Right hindlimb (tissue), 1 donor: ENCODE data around the gene CCDC40.

Experiments
- DNase-seq: peaks from one replicate; pipeline ENCODE4 v3.0.0-alpha.2; 2018

The CCDC40 gene

DNA sequence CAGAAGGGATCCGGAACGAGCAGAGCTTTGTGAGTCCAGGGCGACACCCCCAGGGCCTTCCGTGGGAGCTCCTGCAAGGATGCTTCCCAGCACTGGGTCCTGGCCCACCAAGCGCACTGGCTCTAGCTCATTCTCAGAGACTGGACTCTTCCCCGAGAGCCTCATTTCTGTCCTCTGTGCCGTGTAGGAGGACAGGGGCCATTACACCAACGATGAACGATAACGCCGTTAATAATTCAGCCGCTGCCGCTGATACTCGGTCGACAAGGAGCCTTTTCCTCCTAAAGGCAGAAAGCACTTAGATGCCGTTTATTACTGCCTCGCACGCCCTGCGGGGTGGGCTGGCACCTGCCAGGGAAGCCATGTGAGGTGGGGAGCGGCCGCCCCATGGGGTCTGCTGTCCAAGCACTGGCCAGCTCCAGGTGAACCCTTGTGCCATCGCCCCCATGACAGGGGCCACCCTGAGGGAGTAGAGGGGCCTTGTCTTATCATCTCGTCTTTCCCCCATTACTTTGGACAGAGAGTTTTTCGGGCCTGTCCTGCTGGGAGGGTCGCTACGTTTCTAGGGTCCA is 34.3 kb upstream of the CCDC40 start:
- no peak for DNase-seq

DNA sequence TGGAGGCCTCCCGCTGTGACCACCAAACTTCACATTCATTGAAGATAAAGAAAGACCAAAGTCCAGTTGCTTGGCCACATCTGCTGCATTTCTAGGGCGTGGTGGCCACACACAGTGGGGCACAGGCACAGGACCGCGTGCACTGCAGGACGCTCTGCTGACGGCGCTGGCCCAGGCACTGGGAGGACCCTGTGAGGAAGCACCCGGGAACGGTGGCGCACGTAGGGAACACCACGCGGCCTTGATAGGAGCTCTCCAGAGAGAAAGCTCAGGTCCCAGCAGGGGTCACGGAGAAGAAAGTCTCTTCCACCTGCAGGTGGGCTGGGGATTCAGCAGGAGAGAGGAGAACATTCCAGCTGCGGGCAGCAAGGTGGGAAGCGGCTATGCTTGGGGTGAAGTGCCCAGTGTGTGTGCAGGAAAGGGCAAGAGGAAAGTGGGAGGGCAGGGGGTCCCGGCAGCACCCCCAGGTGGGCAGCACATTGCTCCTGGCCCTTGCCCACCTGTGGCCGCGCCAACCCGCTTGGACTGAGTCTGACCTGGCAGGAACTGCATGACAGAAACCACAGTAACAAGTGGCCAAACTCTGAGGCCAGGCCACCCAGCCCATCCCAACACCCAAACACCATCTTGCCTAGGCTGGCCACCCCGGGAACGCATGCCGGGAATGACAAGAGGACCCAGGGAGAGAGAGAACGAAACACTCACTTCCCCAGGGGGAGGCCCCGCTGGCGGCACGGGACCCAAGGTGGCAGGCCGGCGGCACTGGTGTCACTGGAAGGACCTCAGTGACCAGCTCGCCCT is 33.6 kb upstream of the CCDC40 start:
- DNase-seq: no peak

DNA sequence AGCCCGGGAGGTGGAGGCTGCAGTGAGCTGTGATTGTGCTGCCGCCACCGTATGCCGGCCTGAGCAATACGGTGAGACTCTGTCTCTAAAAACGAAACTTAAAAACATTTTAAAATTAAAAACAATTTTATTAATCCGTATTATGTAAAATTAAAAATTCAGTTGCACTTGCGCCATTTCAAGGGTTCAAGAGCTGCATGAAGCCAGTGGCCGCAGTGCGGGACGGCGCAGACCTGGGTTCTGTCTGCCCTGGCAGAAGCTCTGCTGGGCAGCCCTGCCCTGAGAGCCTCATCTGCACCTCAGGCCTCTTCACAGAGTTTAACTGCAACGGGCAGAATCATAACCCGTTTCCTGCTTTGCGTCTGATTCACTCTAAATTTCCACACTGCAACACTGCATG is 32.5 kb upstream of the CCDC40 start:
- no peak for DNase-seq

DNA sequence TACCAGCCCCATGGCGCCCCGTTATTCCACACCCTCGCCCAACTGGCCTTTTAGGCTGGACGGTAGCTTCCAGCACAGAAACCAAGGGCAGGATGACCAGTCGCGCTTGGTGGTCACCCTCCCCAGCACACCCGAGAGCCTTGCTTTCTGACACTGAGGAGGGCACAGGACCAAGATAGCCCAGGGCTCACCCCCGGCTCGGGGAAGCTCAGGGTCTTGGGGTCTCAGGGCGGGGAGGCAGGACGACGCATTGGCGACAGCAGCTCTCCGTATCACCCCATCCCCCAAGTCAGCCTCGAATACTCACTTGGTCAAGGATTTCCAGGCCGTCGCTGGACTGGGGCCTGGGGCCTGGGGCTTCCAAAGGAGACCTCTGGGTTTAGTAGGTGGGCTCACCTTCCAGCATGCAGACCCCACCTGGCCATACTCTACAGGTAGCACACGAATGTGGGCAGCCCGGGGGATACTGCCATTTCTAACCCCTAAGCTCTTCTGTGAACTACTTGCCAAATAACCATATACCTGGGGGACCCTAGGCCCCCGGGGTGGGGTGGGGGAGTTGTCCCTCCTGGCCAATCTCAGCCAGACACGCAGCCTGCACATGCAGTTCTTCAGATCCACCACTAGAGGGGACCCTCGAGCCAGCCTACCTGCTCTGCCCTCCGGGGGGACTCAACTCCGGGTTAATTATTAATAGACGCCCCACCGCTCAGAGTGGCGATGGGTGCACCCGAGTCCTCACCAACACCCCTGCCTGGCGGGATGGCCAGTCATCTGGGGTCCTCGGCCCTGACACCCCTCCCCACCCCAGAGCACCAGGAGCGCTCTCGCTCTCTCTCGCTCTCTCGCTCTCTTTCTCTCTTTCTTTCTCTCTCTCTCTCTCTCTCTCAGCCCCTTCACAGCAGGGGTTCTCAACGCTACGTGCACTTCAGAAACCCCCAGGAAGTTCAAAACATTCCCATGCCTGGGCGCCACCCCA is 30.8 kb upstream of the CCDC40 start:
- no peak for DNase-seq

DNA sequence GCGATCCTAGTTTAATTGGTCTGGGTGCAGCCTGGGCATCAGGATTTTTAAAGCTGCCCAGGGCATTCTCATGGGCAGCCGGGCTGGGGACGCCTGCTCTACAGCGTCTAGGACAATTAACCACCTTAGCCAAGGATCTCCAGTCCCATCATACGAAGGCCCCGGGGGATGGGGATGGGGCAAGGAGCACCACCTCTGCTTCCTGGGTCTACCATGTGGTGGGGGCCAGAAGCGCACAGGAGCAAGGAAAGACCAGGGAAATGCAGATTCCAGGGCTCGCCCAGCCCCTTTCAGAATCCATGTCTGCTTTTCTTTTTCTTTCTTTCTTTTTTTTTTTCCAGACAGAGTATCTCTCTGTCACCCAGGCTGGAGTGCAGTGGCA is 30.1 kb upstream of the CCDC40 start:
- no peak for DNase-seq

DNA sequence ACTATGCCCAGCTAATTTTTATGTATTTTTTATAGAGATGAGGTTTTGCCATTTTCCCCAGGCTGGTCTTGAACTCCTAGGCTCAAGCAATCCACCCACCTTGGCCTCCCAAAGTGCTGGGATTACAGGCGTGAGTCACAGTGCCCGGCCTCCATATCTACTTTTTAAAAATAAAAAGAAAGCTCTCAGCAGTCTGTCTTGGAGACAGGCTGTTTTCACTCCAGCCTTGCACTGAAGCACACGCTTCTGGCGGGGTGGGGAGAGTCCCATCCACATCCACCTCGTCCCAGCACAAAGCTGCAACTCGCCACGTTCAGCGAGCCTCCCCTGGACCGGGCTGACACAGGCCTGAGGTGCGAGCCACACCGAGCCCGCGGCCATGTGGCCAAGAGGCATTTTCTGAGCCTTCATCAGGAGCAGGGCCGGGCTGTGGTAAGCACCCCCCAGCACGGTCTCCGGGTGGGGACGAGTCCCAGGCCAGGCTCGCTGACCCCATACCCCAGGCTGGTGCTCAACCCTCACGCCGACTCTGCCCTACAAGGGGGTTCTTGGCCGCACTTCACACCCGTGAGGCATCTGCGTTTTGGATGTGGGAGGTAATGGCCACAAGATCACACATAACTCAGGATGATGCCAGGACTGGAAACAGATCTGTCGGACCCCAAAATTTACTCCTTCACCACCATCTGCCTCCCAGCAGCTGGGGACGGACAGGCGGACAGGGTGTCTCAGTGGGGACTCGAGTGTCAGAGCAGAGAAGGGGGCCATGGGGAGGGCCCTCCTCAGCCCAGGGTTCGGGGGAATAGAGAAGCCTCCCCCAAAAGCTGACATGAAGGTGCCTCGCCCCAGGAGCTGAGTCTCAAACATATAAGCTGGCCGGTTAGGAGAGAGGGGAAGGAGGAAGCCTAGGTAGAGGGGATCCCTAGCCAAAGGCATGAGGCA is 29.4 kb upstream of the CCDC40 start:
- DNase-seq: no peak

DNA sequence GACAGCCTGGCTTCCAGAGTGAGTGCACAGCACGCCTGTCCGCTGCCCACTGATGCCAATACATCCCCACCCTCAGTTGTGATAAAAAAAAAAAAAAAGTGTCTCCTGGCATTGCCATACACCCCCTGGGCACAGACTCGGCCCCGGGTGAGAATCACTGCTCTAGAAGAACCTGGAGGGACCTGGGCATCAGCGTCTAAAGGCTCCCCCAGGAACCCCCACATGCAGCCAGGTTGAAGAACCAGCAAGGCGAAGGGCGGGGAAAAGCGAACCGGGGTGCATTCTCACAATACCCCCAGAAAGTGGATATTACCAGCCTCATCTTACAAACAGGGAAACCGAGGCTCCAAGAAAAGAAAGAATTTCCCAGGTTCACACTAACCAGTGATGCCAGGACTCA is 28.5 kb upstream of the CCDC40 start:
- DNase-seq: no peak

DNA sequence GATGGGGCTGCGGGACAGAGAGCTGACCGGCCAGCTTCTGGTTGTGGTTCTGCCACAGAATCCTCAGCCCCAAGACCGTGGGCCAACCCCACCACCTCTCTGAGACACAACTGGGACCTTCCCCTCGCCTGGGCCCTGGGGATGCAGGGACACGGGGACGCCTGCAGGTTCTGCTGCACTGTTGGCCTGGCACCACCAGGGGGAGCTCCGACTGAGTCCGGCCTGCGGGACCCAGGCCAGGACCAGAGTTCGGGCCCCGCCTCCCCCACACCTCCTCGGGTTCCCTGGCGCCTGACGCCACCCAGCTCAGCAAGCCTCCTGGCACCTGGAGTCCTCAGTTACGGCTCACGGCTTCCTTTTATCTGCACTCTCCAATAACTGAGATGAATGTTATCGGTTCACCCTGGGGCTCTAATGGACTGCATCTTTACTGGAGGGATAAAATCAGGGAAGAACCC is 28.0 kb upstream of the CCDC40 start:
- DNase-seq: peak; percentile 76

DNA sequence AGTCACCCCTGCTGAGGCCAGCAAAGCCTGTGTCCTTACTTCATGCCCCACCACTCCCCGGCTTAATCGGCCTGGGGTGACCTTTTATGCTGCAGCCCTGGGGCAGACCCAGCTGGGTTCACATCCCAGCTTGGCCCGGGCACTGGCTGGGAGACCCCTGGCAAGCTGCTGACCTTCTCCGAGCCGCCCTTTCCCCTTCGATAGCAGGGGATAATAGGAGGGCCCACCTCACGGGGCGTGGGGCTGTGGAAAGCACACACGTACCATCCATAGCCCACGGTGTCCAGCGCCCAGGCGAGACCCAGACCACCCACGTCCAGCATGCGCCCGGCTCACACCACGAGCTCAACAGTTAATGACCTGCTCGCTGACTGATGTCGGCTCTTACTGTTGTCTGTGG is 27.6 kb upstream of the CCDC40 start:
- DNase-seq: no peak

DNA sequence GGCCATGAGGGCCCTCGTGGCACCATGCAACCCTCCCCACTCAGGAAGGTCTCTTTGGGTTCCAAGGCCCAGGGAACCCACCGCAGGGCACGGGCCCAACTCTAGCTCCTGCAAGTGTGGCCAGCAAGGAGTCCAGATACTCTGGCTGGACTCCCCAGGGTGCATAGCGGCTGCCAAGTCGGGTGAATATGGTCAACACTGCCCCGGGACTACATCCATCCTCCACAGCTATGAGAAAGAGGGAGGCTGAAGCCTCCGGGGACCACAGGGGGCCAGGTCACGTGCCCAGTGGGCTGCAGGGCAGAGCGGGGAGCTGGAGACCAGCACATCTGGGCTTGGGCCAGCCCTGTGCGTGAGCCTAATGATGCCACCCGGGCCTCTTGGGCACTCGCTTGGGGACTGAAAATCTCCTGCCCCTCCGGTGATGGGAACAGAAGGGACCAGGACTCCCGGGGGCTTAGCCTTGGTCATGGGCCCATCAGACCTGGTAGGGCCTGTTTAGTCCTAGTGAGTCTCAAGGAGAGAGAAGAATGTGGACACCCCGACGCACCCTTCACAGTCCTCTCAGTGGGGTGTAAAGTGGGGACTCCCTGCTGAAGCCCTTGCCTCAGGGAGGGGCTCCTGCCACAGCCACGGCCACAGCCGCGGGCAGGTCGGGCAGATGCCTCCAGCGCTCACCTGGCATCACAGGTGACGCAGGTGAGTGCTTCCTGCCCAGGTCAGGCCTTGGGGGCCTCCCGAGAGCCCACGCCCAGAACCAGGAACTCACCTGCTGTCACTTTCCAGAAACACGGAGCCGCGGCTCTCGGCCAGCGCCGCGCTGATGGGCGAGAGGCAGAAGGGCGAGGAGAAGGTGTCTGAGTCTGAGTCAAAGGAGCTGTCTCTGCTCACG is 26.8 kb upstream of the CCDC40 start:
- no peak for DNase-seq

DNA sequence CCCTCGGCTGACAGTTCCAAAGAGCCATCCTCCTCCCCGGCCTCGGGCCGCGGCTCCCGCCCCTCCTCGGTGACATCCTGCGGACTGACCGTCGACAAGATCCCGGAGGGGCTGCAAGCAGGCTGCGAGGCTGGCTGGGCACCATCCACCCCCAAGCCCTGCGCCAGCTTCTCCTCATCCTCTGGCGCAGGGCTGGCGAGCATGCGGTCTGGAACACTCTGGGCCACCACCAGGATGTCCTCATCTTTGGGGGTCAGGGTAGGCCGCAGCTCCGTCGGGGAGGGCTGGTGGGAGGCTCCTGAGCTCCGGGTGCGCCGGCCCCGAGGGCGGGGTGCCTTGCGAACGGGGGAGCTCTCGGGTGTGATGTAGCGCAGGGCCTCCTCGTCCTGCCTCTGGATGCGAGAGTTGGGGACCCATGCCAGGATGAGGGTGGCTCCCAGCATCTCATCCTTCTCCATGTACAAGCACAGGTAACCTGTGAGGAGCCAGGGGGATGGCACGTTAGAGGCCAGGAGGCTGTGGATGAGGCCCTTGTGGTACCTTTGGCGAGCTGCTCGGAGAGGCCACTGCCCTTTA is 26.1 kb upstream of the CCDC40 start:
- DNase-seq: no peak

DNA sequence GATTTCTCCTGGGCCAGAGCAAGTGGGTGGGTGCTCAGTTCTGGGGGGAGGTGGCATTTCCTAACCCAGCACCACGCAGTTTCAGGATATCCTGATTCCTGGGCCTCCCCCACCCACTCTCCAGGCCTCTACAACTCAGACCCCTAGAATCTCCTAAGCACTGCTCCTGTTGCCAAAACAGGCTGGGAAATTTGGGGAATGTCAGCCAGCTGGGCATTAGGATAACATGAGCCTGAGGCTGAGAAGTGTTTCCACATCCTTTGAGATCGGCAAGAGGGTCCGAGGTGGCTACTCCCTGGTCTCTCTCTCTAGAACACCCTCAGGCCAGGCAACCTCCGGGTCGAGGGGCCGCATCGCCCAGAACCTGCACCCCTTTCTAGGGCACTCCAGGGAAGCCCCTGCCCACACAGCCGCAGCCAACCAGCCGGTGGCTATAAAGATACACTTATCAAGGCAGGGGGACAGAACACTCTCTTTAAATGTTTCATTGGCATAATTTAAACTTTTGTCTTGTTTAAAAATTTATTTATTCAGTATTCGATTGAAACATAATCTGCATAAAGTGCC is 24.4 kb upstream of the CCDC40 start:
- DNase-seq: no peak

DNA sequence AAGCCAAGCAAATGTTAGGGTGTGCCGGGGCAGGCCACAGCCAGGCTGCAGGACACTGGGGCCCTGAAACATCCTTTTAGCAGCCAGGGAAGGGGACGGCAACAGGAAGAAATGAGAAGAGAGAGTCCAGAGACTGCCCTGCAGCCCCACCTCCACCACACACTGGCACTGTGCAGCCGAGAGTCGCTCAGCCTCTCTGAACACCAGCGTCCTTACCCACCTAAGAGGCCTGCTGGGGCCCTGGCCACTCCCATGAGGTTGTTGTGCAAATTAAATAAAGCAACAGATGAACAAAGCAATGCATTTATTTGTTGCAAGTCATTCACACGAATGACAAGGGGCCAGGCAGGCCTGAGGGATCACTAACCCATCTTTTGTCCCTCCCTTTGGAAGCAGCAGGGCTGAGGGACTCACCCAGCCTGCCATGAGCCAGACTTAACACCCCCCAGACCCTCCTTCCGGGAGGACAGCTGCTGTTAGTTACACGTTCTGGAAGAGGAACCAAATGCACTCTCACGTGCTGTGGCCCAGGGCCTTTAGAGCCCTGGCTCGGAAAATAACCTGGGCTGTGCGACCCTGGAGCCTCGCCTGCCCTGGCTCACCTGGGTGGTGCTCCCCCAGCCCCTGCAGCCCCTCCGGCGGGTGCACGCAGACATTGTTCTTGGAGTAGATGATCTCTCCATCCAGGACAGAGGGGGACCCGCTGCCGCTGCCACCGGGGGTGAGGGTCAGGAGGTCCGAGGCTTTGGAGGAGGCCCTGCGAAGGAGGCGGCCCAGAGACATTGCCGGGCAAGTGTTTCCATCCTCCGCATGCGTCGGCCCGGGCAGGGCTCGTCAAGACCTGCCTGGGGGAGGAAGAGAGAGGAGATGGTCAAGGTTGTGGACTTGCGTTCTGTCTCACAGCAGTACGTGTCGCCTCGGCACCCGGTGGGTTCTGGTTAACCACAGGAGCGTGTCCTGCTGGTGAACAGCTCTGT is 23.4 kb upstream of the CCDC40 start:
- no peak for DNase-seq

DNA sequence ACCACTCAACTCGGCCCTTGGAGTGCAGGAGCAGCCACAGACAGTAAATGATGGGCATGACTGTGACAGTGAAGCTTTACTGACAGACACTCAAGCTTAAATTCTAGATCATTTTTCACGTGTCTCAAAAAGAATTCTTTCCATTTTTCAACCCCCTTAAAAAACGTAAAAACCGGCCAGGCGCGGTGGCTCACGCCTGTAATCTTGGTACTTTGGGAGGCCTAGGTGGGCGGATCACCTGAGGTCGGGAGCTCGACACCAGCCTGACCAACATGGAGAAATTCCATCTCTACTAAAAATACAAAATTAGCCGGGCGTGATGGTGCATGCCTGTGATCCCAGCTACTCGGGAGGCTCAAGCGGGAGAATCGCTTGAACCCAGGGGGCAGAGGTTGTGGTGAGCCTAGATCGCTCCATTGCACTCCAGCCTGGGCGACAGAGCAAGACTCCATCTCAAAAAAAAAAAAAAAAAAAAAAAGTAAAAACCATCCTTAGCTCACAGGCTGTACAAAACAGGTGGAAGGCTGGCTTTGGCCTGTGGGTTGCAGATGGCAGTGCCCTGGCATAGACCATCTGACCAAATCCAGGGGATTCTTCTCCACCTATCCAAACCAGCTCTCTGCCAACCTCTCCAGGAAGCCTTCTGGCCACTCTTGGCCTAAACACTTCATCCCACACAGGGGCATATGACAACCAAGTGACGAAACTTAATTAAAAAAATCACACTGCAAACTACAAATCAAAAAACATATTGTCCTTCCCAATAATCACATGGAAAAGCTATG is 19.0 kb upstream of the CCDC40 start:
- DNase-seq: no peak

DNA sequence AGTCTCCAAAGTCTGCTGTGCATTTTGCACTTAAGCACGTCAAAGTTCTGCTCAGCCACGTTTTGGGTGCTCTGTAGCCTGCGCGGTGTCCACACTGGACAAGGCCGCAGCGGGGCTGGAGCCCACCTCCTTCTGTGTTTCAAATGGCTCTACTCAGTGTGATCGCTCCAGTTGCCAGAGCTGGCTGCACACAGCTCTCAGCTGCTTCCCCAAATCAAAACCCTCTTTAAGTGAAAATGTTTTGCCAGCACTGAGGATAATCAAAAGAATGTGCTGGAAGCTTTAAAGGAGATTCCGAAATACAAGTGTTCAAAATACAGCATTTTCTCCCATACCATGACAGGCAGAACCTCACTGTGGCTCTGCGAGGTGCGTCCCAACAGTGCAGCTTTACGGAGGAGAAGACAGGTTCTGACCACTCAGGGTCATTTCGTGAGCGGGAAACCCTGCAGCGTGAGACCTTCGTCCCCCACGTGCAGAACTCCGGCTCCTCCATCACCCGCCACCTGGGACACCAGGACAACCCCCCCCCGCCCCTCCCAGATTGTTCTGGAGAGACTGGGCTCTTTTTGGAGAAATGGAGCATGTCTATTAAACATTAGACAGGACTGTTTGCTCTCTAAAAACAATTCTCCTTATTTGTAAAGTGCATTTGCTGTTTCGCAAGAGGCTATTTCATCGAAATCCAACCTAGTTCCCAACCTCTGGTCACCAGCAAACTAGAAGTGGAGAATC is 17.4 kb upstream of the CCDC40 start:
- DNase-seq: no peak

DNA sequence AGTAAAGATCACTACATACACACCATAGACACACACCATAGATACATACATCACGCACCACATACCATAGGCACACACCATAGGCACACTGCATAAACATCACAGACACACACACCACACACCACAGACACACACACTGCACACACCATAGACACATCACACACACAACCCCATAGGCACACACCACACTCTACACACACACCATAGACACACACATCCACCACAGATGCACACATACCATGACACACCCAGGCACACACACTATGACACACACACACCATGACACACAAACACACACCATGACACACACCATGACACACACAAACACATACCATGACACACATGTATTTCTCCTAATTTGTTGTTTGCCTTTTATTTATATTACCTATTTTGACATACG is 14.8 kb upstream of the CCDC40 start:
- DNase-seq: no peak

DNA sequence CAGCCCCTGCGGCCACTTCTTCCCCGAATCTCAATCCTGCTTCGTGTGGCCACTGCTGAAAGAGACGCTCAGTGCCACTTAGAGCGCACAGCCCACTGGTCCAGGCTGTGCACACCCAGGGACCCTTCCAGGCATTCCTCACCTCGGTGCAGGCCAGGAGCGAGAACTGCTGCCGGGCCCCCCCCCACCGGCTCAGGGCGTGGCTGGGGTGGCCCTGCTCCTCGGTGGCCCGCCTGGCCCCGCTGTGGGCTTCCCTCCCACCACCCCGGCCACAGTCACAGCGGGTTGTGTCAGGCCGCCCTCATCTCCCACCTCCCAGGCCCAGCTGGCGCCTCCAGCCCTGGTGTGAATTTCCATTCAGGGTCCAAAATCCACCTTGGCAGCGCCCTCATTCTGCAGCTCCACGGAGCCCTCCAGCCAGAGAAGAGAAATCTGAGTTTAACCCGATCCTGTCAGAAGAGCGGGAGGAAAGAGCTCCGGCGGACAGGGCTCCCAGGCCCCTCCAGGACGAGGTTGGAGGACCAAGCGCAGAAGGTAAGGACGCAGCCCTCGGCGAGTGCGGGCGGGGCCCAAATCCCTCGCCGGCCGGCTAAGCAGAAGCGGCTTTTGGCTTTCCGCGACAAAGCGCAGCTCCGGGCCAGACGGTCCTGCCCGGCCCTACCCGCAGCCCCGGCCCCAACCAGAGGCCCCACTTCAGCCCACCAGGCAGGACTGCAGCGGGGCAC is 12.8 kb upstream of the CCDC40 start:
- DNase-seq: peak; percentile 86
